CD8-positive, alpha-beta memory T cell (primary cell): ENCODE results near the gene CMTM6. TPM values are rescaled to one million over a fixed set of nuclear protein-coding genes. Genes with fewer than 3 reads are reported as not detected.
A peak's percentile ranks its signal among the peaks of the same experiment; 100 is the strongest.

ENCODE experiments used
- CTCF ChIA-PET: fragments of 350-600 bp; sonication (Branson Sonifier 250); formaldehyde crosslinking; loops from one replicate; lab custom pipeline; 2021; ENCODE audit warnings: antibody characterized with exemption; lab: Charles Lee
- POLR2A ChIA-PET: fragments of 350-600 bp; sonication (Branson Sonifier 250); formaldehyde crosslinking; loops from one replicate; lab custom pipeline; 2021; ENCODE audit warnings: antibody characterized with exemption; lab: Charles Lee
- DNase-seq, 5 donors: peaks; one replicate each; pipeline versions ENCODE4 v3.0.0 to v3.0.0-alpha.2; 2020 to 2022; ENCODE audit warnings: mixed read lengths in 1 of 5
- H3K27ac ChIP-seq: one replicate; pipeline ENCODE4 v1.7.0; 2013; ENCODE audit warnings: low read depth, mild to moderate bottlenecking, low read length, moderate library complexity
- H3K27me3 ChIP-seq: 2 replicates; pipeline ENCODE4 v1.7.0; 2013; ENCODE audit warnings: low read length, mild to moderate bottlenecking; ENCODE audit not compliant: insufficient read depth, poor library complexity, severe bottlenecking
- H3K36me3 ChIP-seq: 2 replicates; pipeline ENCODE4 v1.7.0; 2013; ENCODE audit warnings: mild to moderate bottlenecking, low read length, moderate library complexity; ENCODE audit not compliant: insufficient read depth
- H3K4me1 ChIP-seq: 2 replicates; pipeline ENCODE4 v1.7.0; 2013; ENCODE audit warnings: mild to moderate bottlenecking, low read length, moderate library complexity; ENCODE audit not compliant: insufficient read depth
- H3K4me3 ChIP-seq: 2 replicates; pipeline ENCODE4 v1.7.0; 2013; ENCODE audit warnings: mild to moderate bottlenecking, low read length
- H3K9me3 ChIP-seq: 2 replicates; pipeline ENCODE4 v1.7.0; 2013; ENCODE audit warnings: mild to moderate bottlenecking, low read length
- H3K27ac Mint-ChIP-seq, 8 donors: one replicate each; pipeline ENCODE4 v1.8.0; 2020 to 2021; ENCODE audit warnings: mixed read lengths in 8 of 8, mild to moderate bottlenecking in 6 of 8, inconsistent platforms in 3 of 8, moderate library complexity in 3 of 8
- H3K27me3 Mint-ChIP-seq, 2 donors: one replicate each; pipeline ENCODE4 v1.8.0; 2020 to 2021; ENCODE audit warnings: mixed read lengths in 2 of 2, mild to moderate bottlenecking in 1 of 2, moderate library complexity in 1 of 2
- H3K36me3 Mint-ChIP-seq, 3 donors: one replicate each; pipeline ENCODE4 v1.8.0; 2020 to 2021; ENCODE audit warnings: mixed read lengths in 3 of 3, inconsistent platforms in 1 of 3, mild to moderate bottlenecking in 1 of 3
- H3K4me1 Mint-ChIP-seq, 3 donors: one replicate each; pipeline ENCODE4 v1.8.0; 2020 to 2021; ENCODE audit warnings: mixed read lengths in 3 of 3, inconsistent platforms in 1 of 3, mild to moderate bottlenecking in 1 of 3
- H3K4me3 Mint-ChIP-seq, 7 donors: one replicate each; pipeline ENCODE4 v1.8.0; 2020 to 2021; ENCODE audit warnings: mixed read lengths in 7 of 7, mild to moderate bottlenecking in 6 of 7, moderate library complexity in 4 of 7, inconsistent platforms in 2 of 7
- H3K9me3 Mint-ChIP-seq, 5 donors: one replicate each; pipeline ENCODE4 v1.8.0; 2020 to 2022; ENCODE audit warnings: mixed read lengths in 5 of 5, mild to moderate bottlenecking in 3 of 5, moderate library complexity in 2 of 5, inconsistent platforms in 1 of 5
- polyA plus RNA-seq: library from polyadenylated mRNA; unstranded; fragments of 300-500 nt; fragmentation: Illumina TruSeq; gene quantifications from one replicate; pipeline ENCODE4 v1.2.3, GENCODE V29; 2021
- total RNA-seq, 2 experiments: library from RNA; stranded (reverse); gene quantifications; one replicate each; pipeline ENCODE4 v1.2.3, GENCODE V29; 2021

The CMTM6 gene
- total and polyA plus RNA-seq, 3 experiments from 2014 or later = 58.1 to 96.2 (median 91.8) TPM

GRCh38 chr3:32508711-32509110 lies 6.1 kb upstream of the CMTM6 start:
- Mint-ChIP-seq H3K9me3 (no peaks in the 10 kb centered on the region), H3K4me3 (no peak overlapping the region), H3K27ac (no peak overlapping the region), H3K36me3 (no peaks in the 10 kb centered on the region), H3K27me3 (peaks cover 4 to 5% of the 10 kb centered on the region in 2 donors), H3K4me1 (no peaks in the 10 kb centered on the region)
- CTCF ChIA-PET = interaction anchor here (1.2 kb wide), 1 partner anchor 157 kb away, joined by 3 read pairs; no protein-coding TSS in a partner anchor
- Histone ChIP-seq H3K27me3 (no peaks in the 10 kb centered on the region), H3K4me3 (no peak overlapping the region), H3K27ac (no peak overlapping the region), H3K9me3 (no peaks in the 10 kb centered on the region), H3K36me3 (no peaks in the 10 kb centered on the region), H3K4me1 (no peaks in the 10 kb centered on the region)
- DNase-seq = no peak
- POLR2A ChIA-PET = interaction anchor here (0.6 kb wide), 1 partner anchor 176 kb away, joined by 3 read pairs; the partner anchor contains the start of gene CNOT10

- Histone ChIP-seq H3K4me3 (no peak overlapping the region), H3K27ac (no peak overlapping the region), H3K27me3 (no peaks in the 10 kb centered on the region), H3K9me3 (no peaks in the 10 kb centered on the region), H3K36me3 (no peaks in the 10 kb centered on the region), H3K4me1 (peaks cover 13% of the 10 kb centered on the region)
- Mint-ChIP-seq H3K4me3 (no peak overlapping the region), H3K27me3 (peaks cover 4 to 5% of the 10 kb centered on the region in 2 donors), H3K36me3 (peaks cover 0 to 7% (median 0%) of the 10 kb centered on the region in 3 donors), H3K9me3 (no peaks in the 10 kb centered on the region), H3K4me1 (peaks cover 9 to 16% (median 13%) of the 10 kb centered on the region in 3 donors), H3K27ac (peak overlapping the region in 1 of 8 donors; percentile 6)
- POLR2A ChIA-PET = no interaction called here
- CTCF ChIA-PET = interaction anchor here (1.0 to 1.4 kb wide), 2 partner anchors 159 to 275 kb away, joined by 3 to 4 read pairs; no protein-coding TSS in a partner anchor
- no peak for DNase-seq
Measured at GRCh38 chr3:32506466-32506865, 3.8 kb upstream of the CMTM6 start.

GRCh38 chr3:32502946-32503286 lies 264 bp upstream of the CMTM6 start:
- DNase-seq = no peak
- Mint-ChIP-seq H3K36me3 (peaks cover 0 to 15% (median 3%) of the 10 kb centered on the region in 3 donors), H3K27me3 (peaks cover 4 to 5% of the 10 kb centered on the region in 2 donors)

GRCh38 chr3:32501783-32502117 lies 902 bp downstream of the CMTM6 start:
- Mint-ChIP-seq H3K36me3 (peaks cover under 1 to 16% (median 3%) of the 10 kb centered on the region in 3 donors), H3K27me3 (peaks cover 4 to 5% of the 10 kb centered on the region in 2 donors), H3K27ac (peak overlapping the region; percentile 76 to 98 (median 96)), H3K4me1 (peaks cover 35 to 48% (median 45%) of the 10 kb centered on the region in 3 donors), H3K9me3 (no peaks in the 10 kb centered on the region), H3K4me3 (peak overlapping the region; percentile 86 to 98 (median 95))
- Histone ChIP-seq H3K36me3 (no peaks in the 10 kb centered on the region), H3K9me3 (no peaks in the 10 kb centered on the region), H3K27ac (peak overlapping the region; percentile 90), H3K27me3 (no peaks in the 10 kb centered on the region), H3K4me3 (peak overlapping the region; percentile 70), H3K4me1 (peaks cover 30% of the 10 kb centered on the region)
- POLR2A ChIA-PET = no interaction called here
- CTCF ChIA-PET = interaction anchor here (1.2 to 2.2 kb wide), 5 partner anchors 33 to 213 kb away, joined by 3 to 9 read pairs (median 3); partner anchors contain the start of gene DYNC1LI1
- DNase-seq = no peak

More at GRCh38 chr3:32502946-32503286, 264 bp upstream of the CMTM6 start:
- Mint-ChIP-seq H3K9me3 (no peaks in the 10 kb centered on the region), H3K4me1 (peaks cover 33 to 44% (median 39%) of the 10 kb centered on the region in 3 donors), H3K4me3 (peak overlapping the region; percentile 86 to 98 (median 95)), H3K27ac (peak overlapping the region; percentile 76 to 99 (median 97))
- Histone ChIP-seq H3K27ac (peak overlapping the region; percentile 90), H3K4me1 (peaks cover 30% of the 10 kb centered on the region), H3K4me3 (peak overlapping the region; percentile 70), H3K36me3 (no peaks in the 10 kb centered on the region), H3K27me3 (no peaks in the 10 kb centered on the region), H3K9me3 (no peaks in the 10 kb centered on the region)
- CTCF ChIA-PET = interaction anchor here (2.2 kb wide), 1 partner anchor 35 kb away, joined by 9 read pairs; no protein-coding TSS in a partner anchor
- POLR2A ChIA-PET = no interaction called here

- H3K4me3 ChIP-seq = peak overlapping the region; percentile 70
- peaks cover 34% of the 10 kb centered on the region for H3K4me1 ChIP-seq
- no peak for DNase-seq
- CTCF ChIA-PET = interaction anchor here (1.2 to 2.2 kb wide), 5 partner anchors 33 to 212 kb away, joined by 3 to 9 read pairs (median 3); partner anchors contain the start of gene DYNC1LI1
- H3K9me3 ChIP-seq = no peaks in the 10 kb centered on the region
- H3K27ac ChIP-seq = peak overlapping the region; percentile 90
- POLR2A ChIA-PET = interaction anchor here (0.8 kb wide), 1 partner anchor 16 kb away, joined by 3 read pairs; no protein-coding TSS in a partner anchor
- Mint-ChIP-seq H3K27me3 (peaks cover 4 to 5% of the 10 kb centered on the region in 2 donors), H3K4me3 (peak overlapping the region; percentile 86 to 98 (median 95)), H3K27ac (peak overlapping the region; percentile 28 to 98 (median 90)), H3K4me1 (peaks cover 40 to 54% (median 51%) of the 10 kb centered on the region in 3 donors), H3K36me3 (peaks cover 4 to 21% (median 9%) of the 10 kb centered on the region in 3 donors), H3K9me3 (no peaks in the 10 kb centered on the region)
- H3K27me3 ChIP-seq = no peaks in the 10 kb centered on the region
- no peaks in the 10 kb centered on the region for H3K36me3 ChIP-seq
Measured at GRCh38 chr3:32500880-32501782, 1.5 kb downstream of the CMTM6 start.

GRCh38 chr3:32500231-32500630 lies 2.4 kb downstream of the CMTM6 start:
- Histone ChIP-seq H3K27me3 (no peaks in the 10 kb centered on the region), H3K4me1 (peaks cover 38% of the 10 kb centered on the region), H3K36me3 (no peaks in the 10 kb centered on the region), H3K4me3 (no peak overlapping the region), H3K9me3 (no peaks in the 10 kb centered on the region), H3K27ac (no peak overlapping the region)
- no peak for DNase-seq
- CTCF ChIA-PET = interaction anchor here (1.5 kb wide), 1 partner anchor 32 kb away, joined by 6 read pairs; no protein-coding TSS in a partner anchor
- H3K27me3 Mint-ChIP-seq = peaks cover 3 to 5% of the 10 kb centered on the region in 2 donors
- peaks cover 4 to 25% (median 10%) of the 10 kb centered on the region in 3 donors for H3K36me3 Mint-ChIP-seq
- POLR2A ChIA-PET = interaction anchor here (1.0 kb wide), 1 partner anchor 56 kb away, joined by 3 read pairs; no protein-coding TSS in a partner anchor
- H3K27ac Mint-ChIP-seq = peak overlapping the region in 5 of 8 donors; percentile 26 to 76 (median 63)
- peak overlapping the region; percentile 47 to 97 (median 86) for H3K4me3 Mint-ChIP-seq
- H3K4me1 Mint-ChIP-seq = peaks cover 46 to 60% (median 60%) of the 10 kb centered on the region in 3 donors
- H3K9me3 Mint-ChIP-seq = no peaks in the 10 kb centered on the region

- ChIA-PET POLR2A (interaction anchor here (1.0 kb wide), 1 partner anchor 56 kb away, joined by 3 read pairs; no protein-coding TSS in a partner anchor), CTCF (interaction anchor here (1.5 to 1.9 kb wide), 2 partner anchors 28 to 32 kb away, joined by 4 to 6 read pairs; no protein-coding TSS in a partner anchor)
- no peak for DNase-seq
- Mint-ChIP-seq H3K27ac (peak overlapping the region in 3 of 8 donors; percentile 7 to 76 (median 27)), H3K4me1 (peaks cover 50 to 64% (median 63%) of the 10 kb centered on the region in 3 donors), H3K9me3 (no peaks in the 10 kb centered on the region), H3K4me3 (peak overlapping the region in 2 of 7 donors; percentile 12 to 86), H3K36me3 (peaks cover 4 to 25% (median 10%) of the 10 kb centered on the region in 3 donors), H3K27me3 (peaks cover 0 to 2% of the 10 kb centered on the region in 2 donors)
- no peaks in the 10 kb centered on the region for H3K36me3 ChIP-seq
- H3K9me3 ChIP-seq = no peaks in the 10 kb centered on the region
- peaks cover 41% of the 10 kb centered on the region for H3K4me1 ChIP-seq
- H3K27me3 ChIP-seq = no peaks in the 10 kb centered on the region
- no peak overlapping the region for H3K27ac ChIP-seq
- H3K4me3 ChIP-seq = no peak overlapping the region
Measured at GRCh38 chr3:32499585-32499984, 3.1 kb downstream of the CMTM6 start.
